ENCODE data around the gene FOSL1.

Gene FOSL1

DNA sequence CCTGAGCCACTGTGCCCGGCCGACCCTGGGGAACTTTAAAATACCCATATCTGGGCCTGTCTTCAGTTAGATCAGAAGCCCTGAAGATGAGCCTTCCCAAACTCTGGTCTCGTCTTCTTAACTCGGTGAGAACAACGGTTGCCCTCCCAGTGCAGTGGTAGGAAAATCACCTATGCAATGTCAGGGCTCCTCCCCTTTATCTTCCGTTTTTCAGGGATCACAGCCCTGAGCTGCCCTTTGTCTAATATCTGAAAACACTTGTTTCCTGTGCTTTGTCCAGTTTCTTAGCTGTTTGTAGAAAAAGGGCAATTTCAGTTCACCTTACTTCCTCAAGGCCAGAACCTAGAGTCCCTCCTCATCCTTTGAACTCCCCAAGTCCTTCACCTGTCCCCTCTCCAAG lies 28.5 kb upstream of the FOSL1 start:
- H3K27ac ChIP-seq, result no peak overlapping the region
- TF ChIP-seq, protein P1, sequence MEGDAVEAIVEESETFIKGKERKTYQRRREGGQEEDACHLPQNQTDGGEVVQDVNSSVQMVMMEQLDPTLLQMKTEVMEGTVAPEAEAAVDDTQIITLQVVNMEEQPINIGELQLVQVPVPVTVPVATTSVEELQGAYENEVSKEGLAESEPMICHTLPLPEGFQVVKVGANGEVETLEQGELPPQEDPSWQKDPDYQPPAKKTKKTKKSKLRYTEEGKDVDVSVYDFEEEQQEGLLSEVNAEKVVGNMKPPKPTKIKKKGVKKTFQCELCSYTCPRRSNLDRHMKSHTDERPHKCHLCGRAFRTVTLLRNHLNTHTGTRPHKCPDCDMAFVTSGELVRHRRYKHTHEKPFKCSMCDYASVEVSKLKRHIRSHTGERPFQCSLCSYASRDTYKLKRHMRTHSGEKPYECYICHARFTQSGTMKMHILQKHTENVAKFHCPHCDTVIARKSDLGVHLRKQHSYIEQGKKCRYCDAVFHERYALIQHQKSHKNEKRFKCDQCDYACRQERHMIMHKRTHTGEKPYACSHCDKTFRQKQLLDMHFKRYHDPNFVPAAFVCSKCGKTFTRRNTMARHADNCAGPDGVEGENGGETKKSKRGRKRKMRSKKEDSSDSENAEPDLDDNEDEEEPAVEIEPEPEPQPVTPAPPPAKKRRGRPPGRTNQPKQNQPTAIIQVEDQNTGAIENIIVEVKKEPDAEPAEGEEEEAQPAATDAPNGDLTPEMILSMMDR (conservative IDR thresholded peaks at IDR 0.05), result no peak

DNA sequence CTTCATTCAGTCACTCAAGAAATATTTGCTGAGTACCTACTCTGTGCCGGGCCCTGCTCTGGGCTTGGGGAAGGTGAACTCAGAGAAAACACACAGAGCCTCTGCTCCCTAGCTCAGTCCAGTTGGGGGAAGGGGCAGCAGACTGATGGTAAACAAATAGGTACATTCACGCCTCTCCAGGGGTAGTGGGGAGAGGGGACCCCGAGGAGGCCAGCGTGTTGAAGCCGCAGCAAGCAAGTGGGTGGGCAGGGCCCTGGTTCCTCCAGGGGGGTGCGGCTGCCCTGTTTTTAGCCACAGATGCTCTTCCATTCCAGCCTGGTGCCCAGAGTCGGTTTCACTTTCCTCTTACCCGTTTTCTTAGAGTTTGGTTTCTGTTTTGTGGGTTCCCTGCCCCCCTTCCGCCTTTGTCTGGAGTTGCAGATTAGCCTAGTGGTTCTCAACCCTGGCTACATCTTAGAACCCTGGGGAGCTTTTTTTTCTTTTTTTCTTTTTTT lies 27.8 kb upstream of the FOSL1 start:
- TF ChIP-seq, protein P1 (conservative IDR thresholded peaks at IDR 0.05), result no peak
- H3K27ac ChIP-seq, result no peak overlapping the region

DNA sequence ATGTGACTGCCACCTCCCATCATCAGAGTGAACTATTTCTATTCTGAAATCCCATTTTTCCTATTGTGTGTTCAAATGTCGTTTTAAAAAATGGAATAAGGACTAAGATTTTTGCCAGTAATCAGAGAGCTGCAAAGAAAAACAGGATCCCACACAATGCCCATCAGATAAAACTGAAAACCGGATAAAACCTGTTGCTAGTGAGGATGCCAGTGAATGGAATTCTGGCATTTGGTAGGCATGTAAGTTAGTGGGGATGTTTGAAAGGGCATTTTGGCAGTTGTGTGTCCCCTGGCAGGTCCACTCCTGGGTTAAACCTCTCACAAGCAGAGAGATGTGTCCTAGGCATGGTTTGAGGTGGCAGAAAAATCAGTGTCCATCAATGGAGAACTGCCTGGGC lies 25.2 kb upstream of the FOSL1 start:
- no peak overlapping the region for H3K27ac ChIP-seq
- TF ChIP-seq, protein P1 (conservative IDR thresholded peaks at IDR 0.05), result no peak

DNA sequence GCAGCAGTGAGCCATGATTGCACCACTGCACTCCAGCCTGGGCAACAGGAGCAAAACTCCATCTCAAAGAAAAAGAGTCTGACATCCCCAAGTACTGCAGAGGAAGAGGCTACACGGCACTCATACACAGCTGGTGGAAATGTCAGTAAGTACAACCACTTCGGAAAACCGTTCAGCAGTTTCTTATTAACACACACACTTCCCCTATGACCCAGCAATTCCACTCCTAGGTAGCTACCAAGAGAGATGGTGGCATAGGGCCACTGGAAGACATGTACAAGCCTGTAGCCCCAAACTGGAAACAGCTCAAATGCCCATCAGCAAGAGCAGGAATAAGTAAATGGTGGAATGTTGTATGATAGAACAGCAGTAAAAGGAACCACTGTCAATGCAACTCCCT lies 22.4 kb upstream of the FOSL1 start:
- TF ChIP-seq, protein P1 (conservative IDR thresholded peaks at IDR 0.05), result no peak
- H3K27ac ChIP-seq, result no peak overlapping the region

DNA sequence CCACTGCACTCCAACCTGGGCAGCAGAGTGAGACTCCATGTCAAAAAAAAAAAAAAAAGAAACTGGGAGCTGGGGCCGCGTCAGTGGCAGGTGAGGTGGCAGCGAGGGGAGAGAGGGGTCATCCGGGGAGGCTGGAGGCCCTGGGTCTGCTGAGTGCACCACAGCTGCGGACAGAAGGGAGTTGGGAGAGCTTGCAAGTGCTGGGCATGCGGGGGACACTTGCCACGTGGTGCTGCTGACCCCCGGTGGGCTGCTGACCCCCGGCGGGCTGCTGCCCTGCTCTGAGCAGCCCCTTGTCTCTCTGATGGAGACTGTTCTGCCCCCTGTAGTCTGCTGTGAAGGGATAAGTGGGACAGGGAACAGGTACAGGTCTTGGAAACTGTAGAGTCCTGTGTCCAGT lies 21.7 kb upstream of the FOSL1 start:
- H3K27ac ChIP-seq, result no peak overlapping the region
- TF ChIP-seq, protein P1 (conservative IDR thresholded peaks at IDR 0.05), result no peak

DNA sequence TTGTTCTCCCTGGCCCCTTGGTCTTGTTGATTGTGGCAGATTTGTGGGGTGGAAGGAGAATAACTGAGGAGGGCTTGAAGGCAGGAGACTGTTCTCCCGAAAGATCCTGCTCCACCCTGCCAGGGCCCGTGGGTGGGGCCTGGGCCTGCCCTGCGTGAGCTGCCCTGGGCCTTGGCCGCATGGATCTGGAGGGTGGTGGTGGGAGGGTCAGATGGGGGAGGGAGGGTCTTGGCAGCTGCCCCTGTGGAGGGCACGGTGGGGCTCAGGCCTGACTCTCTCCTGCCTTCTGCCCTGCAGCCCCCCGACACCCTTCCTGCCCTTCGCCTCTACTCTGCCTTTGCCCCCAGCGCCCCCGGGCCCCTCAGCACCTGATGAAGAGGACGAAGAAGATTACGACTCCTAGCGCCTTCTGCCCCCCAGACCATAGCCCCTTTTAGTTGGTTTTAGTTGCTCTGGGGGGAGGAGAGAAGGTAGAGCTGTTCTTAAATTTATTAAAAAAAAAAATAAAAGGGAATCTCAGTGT lies 20.9 kb upstream of the FOSL1 start:
- H3K27ac ChIP-seq, result peak overlapping the region; percentile 100
- TF ChIP-seq, protein P1 (conservative IDR thresholded peaks at IDR 0.05), result no peak

DNA sequence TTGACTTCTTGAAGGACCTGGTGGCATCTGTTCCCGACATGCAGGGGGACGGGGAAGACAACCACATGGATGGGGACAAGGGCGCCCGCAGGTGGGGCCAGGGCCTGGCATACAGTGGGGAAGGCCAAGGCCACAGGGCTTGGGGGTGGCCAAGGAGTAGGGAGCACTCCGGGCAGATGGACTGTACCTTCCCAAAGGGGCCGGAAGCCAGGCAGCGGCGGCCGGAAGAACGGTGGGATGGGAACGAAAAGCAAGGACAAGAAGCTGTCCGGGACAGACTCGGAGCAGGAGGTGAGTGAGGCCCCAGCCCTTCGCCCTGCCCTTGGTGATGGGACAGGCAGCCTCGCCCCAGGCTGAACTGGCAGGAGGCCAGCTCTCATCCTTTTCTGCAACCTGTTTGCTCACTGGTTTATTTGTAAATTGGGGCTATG lies 20.2 kb upstream of the FOSL1 start:
- H3K27ac ChIP-seq, result peak overlapping the region; percentile 100
- TF ChIP-seq, protein P1 (conservative IDR thresholded peaks at IDR 0.05), result no peak

Data from VCaP (cell line).